ENCODE measurements around the gene SLC25A51. TPM values are rescaled to one million over a fixed set of nuclear protein-coding genes. Genes with fewer than 3 reads are reported as not detected.

Gene SLC25A51
- total RNA-seq (2021; ENCODE audit: unreplicated experiment) (23.4 TPM), Bru-seq, nascent RNA (percentile 89 among the genes with signal in this experiment), BruChase-seq, experiment 1, labeled RNA remaining after a 2-hour chase (percentile 98 among the genes with signal in this experiment), BruChase-seq, experiment 2, labeled RNA remaining after a 6-hour chase (percentile 99 among the genes with signal in this experiment)
- polyA plus RNA-seq (2012; ENCODE audit: insufficient read length): 5.9 TPM
- long read RNA-seq, partial matches to known transcripts: 0 of 12 reads
- long read RNA-seq, other reads (novel, unspliced or antisense): 7 of 12 reads

- ATAC-seq: peak; percentile 89
- Histone ChIP-seq H3K27me3 (ENCODE audit: control insufficient read depth, insufficient read depth, low read length) (no peaks in the 10 kb centered on the region), H3K4me1 (ENCODE audit: control insufficient read depth, insufficient read depth, low read length) (peaks cover 19% of the 10 kb centered on the region), H3K27ac (ENCODE audit: low read length) (peak within 1 kb of the TSS; percentile 79), H3K4me3 (ENCODE audit: low read depth in 2 of 2, low read length in 2 of 2) (peak within 1 kb of the TSS; percentile 74 to 84), H3K9me3 (ENCODE audit: control insufficient read depth, insufficient read depth, low read depth, low read length) (no peaks in the 10 kb centered on the region), H3K36me3 (ENCODE audit: control insufficient read depth, insufficient read depth, low read length) (peaks cover 7% of the 10 kb centered on the region)
- intact Hi-C loops (cut with micrococcal nuclease; ENCODE audit: unreplicated experiment) (no loop called here), in situ Hi-C loops (cut with HindIII; ENCODE audit: low pct_unique_long_range_greater_than_20kb, low sequenced_read_pairs) (no loop called here)
- ChIA-PET POLR2A (interaction anchor here (0.5 to 0.6 kb wide), 2 partner anchors 23 to 618 kb away, joined by 3 read pairs; no protein-coding TSS in a partner anchor), CTCF (interaction anchor here (1.1 kb wide), 1 partner anchor 423 kb away, joined by 3 read pairs; no protein-coding TSS in a partner anchor)
- TF ChIP-seq CTCF (IDR thresholded peaks at IDR 0.05): peak; percentile 89
- TF ChIP-seq TCF7L2 (IDR thresholded peaks at IDR 0.05; ENCODE audit: low read depth, low read length): no peak; the same call in 1 of the 2 replicates
- TF ChIP-seq REST (IDR thresholded peaks at IDR 0.05; ENCODE audit: insufficient read depth in 1 of 2, low read depth in 2 of 2, low read length in 1 of 2): peak in 1 of 2 experiments; percentile 66; a peak in 1 of 4 replicates
- peak; percentile 80 for TF ChIP-seq POLR2AphosphoS5 (IDR thresholded peaks at IDR 0.05; ENCODE audit: low read depth, low read length)
- TF ChIP-seq SIN3A (IDR thresholded peaks at IDR 0.05; ENCODE audit: borderline replicate concordance, insufficient read depth, low read depth, low read length): 0 out of 2 replicates have a peak, but pooled peaks have one; percentile 33
- peak; percentile 73 for DNase-seq (ENCODE audit: low read depth, low spot score)
- BruUV-seq (replicated peaks): no TSS peak
Observed at GRCh38 chr9:37903647-37904444, at the start of gene SLC25A51. TSS of gene SLC25A51 (minus strand) at chr9:37904127. CDS start at chr9:37888550, 15,577 bp downstream.

GRCh38 chr9:37953206-37953774, 49.4 kb upstream of the SLC25A51 start:
- POLR2A ChIA-PET: no interaction called here
- CTCF ChIA-PET: no interaction called here
- intact Hi-C loops (cut with micrococcal nuclease; ENCODE audit: unreplicated experiment) (no loop called here), in situ Hi-C loops (cut with HindIII; ENCODE audit: low pct_unique_long_range_greater_than_20kb, low sequenced_read_pairs) (no loop called here)
- H3K9me3 ChIP-seq (ENCODE audit: control insufficient read depth, insufficient read depth, low read depth, low read length): no peaks in the 10 kb centered on the region
- H3K4me3 ChIP-seq (ENCODE audit: low read depth in 2 of 2, low read length in 2 of 2): no peak overlapping the region
- H3K4me1 ChIP-seq (ENCODE audit: control insufficient read depth, insufficient read depth, low read length): peaks cover 32% of the 10 kb centered on the region
- DNase-seq (ENCODE audit: low read depth, low spot score): no peak
- ATAC-seq: no peak
- no peaks in the 10 kb centered on the region for H3K27me3 ChIP-seq (ENCODE audit: control insufficient read depth, insufficient read depth, low read length)
- TF ChIP-seq TCF7L2 (IDR thresholded peaks at IDR 0.05; ENCODE audit: low read depth, low read length) (no peak), REST (IDR thresholded peaks at IDR 0.05; ENCODE audit: insufficient read depth in 1 of 2, low read depth in 2 of 2, low read length in 1 of 2) (no peak), CTCF (IDR thresholded peaks at IDR 0.05) (no peak), SIN3A (IDR thresholded peaks at IDR 0.05; ENCODE audit: borderline replicate concordance, insufficient read depth, low read depth, low read length) (no peak), POLR2AphosphoS5 (IDR thresholded peaks at IDR 0.05; ENCODE audit: low read depth, low read length) (no peak)
- peak overlapping the region; percentile 56 for H3K27ac ChIP-seq (ENCODE audit: low read length)
- no TSS peak for BruUV-seq (replicated peaks)
- peaks cover 6% of the 10 kb centered on the region for H3K36me3 ChIP-seq (ENCODE audit: control insufficient read depth, insufficient read depth, low read length)
